ENCODE results near the gene PTGIS.

DNA sequence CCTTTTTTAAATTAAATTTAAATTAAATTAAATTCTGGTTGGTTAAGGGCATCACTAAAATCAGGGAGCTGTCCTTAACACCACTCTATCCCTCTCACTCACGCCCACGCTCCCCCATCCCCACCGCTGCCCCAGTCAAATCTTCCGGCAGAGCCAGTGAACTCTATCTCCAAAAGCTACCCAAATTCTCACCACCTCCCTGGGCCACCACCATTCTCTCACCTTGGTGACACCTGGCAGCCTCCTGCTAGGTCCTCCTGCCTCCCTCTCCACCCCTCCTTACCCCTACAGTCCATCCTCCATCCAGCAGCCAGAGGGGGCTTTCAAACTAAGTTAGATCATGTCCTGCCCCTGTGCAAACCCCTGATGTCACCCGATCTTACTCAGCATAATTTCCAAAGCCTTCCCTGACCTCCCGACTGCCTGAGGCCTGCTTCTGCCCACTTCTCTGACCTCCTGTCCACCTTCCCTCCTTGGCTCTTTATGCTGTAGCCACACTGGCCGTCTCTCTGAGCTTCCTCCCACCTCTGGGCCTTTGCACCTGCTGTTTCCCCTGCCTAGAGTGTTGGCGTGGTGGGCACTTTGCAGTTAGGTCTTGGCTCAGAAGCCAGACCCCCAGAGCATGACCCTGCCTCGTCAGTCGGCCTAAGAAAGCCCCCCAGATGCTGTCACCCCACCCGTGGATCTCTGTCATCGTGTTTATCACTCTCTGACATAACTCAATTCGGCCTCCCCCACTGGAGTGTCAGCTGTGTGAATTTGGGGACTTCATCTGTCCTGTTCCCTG is 24.7 kb downstream of the PTGIS start:
- TF ChIP-seq CTCF (IDR thresholded peaks at IDR 0.05 in 8 of 11, conservative IDR thresholded peaks at IDR 0.05 in 3 of 11), result no peak
- TF ChIP-seq POLR2A (IDR thresholded peaks at IDR 0.05), result no peak
